ENCODE results near the gene MED12L.

DNA sequence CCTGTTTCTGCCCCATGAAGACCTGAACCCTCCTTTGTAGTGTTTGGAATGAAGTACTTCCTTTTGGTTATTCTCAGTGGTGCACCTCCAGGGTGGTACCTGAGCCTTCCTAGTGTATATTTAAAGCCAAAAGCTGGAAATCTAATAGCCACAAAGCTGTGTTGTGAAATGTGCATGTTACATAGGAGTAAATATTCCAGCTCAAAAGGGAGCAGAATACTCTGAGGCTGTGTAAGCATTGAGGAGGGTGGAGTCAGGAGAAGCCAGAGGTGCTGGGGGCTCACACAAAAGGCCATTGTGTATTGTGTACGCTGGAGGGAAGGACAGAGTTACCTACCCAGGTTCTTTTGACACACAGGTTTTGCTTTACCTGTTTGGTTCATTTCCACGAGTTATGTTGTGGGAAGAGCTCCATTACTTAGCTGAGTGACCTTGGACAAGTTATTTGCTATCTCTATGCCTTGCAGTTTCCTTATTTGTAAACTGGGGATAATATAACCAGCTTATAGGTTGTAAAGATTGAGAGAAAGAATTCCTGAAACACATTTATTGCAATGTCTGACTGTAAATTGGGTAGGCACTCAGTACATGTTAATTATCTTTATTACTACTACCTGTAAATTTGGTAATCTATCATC lies 92.9 kb downstream of the MED12L start:
- TF ChIP-seq CTCF (IDR thresholded peaks at IDR 0.05) (no peak), POLR2A (IDR thresholded peaks at IDR 0.05) (no peak)

Measured in esophagus squamous epithelium (tissue), 4 donors.